Psoas muscle (tissue), 8 donors: Measurements from ENCODE around the gene S100A13. TPM values are rescaled to one million over a fixed set of nuclear protein-coding genes. Genes with fewer than 3 reads are reported as not detected.
"Not testable (repeated sequence)": the region's sequence is repeated elsewhere in the genome, so short reads cannot be mapped to it uniquely, and the experiment has no call there.

Experiments used
- ATAC-seq, 4 donors: fragments of 200-7000 bp; cut with Tn5 transposase; one replicate each; pipeline ENCODE4 v1.9.1; 2020; ENCODE audit warnings: moderate library complexity in 3 of 4, mild to moderate bottlenecking in 2 of 4
- DNase-seq, 2 donors: peaks; one replicate each; pipeline ENCODE4 v3.0.0-alpha.2; 2020
- H3K27ac ChIP-seq: fragments of 200-600 bp; one replicate; pipeline ENCODE4 v1.8.0; 2022
- H3K27me3 ChIP-seq, 3 donors: fragments of 200-600 bp in 1 of 3; one replicate each; pipeline versions ENCODE4 v1.6.1 to v1.8.0; 2013 to 2022; ENCODE audit warnings: low read length in 2 of 3, mild to moderate bottlenecking in 2 of 3, moderate library complexity in 1 of 3; ENCODE audit not compliant: insufficient read depth in 3 of 3
- H3K36me3 ChIP-seq, 2 donors: fragments of 200-600 bp in 1 of 2; one replicate each; pipeline versions ENCODE4 v1.6.1 to v1.8.0; 2013 to 2022; ENCODE audit warnings: low read depth in 1 of 2, mild to moderate bottlenecking in 1 of 2, moderate library complexity in 1 of 2; ENCODE audit not compliant: insufficient read depth in 1 of 2
- H3K4me1 ChIP-seq: fragments of 200-600 bp; one replicate; pipeline ENCODE4 v1.8.0; 2022
- H3K4me3 ChIP-seq: fragments of 200-600 bp; one replicate; pipeline ENCODE4 v1.8.0; 2022; ENCODE audit warnings: mild to moderate bottlenecking
- H3K9me3 ChIP-seq: fragments of 200-600 bp; one replicate; pipeline ENCODE4 v1.8.0; 2022
- CTCF ChIP-seq: fragments of 200-600 bp; IDR thresholded peaks from one replicate; pipeline ENCODE4 v1.8.0; 2022; ENCODE audit warnings: antibody characterized with exemption
- WGBS, 3 donors: extraction: QIAGEN DNeasy Blood & Tissue Kit; methylation state at CpG; one replicate each; pipeline versions ENCODE4 v1.1.6 to v1.1.7; 2013; 5-methylcytosine and 5-hydroxymethylcytosine counted together
- intact Hi-C, 2 donors: fragments of 100-400 bp; cut with DNase I; formaldehyde crosslinking; loops; one replicate each; pipeline versions ENCODE4 v1.11.0 to v1.14.2; 2022
- polyA plus RNA-seq, 3 donors: library from polyadenylated mRNA; stranded (reverse); fragments of 200-250 nt; gene quantifications; one replicate each; pipeline ENCODE4 v1.2.3, GENCODE V29; 2013
- total RNA-seq, 4 donors: library from RNA; stranded (reverse); fragmentation: NEBNext Ultra II Directional in 2 of 4; extraction: Animal tissue kit (Norgen Biotek cat#: 25700) in 2 of 4; gene quantifications; one replicate each; pipeline versions ENCODE4 v1.2.1 to v1.2.4, GENCODE V29; 2021 to 2023
- donor health status: healthy with polysubstance abuse.
- donor health status: DM: no; HTN: no; CAD: no; lungs with moderate emphysema.
- donor health status: Bipolar disorder and iron deficiency.
- donor health status: healthy.
- donor health status: DM: yes; HTN: yes; CAD: no.
- donor health status: DM: no; HTN: no; CAD: no.
- donor health status: DM: no; HTN: no; CAD: no.
- donor health status: DM: yes; HTN: yes; CAD: no.

S100A13 gene
- total and polyA plus RNA-seq, 7 donors, result 72.4 to 199 (median 113) TPM

- peaks cover 55% of the 10 kb centered on the region for H3K4me1 ChIP-seq
- peaks cover 17 to 50% of the 10 kb centered on the region in 2 donors for H3K36me3 ChIP-seq
- WGBS, 3 donors, result 68 to 84% (median 74%) methylated on average over 5 of the region's 5 CpGs
- no peaks in the 10 kb centered on the region for H3K27me3 ChIP-seq
- H3K27ac ChIP-seq, result peak overlapping the region; percentile 43
- peak in 1 of 4 donors; percentile 0 for ATAC-seq
- intact Hi-C loops, result no loop called here
- no peak for DNase-seq
- TF ChIP-seq CTCF, result no peak
- no peak overlapping the region for H3K4me3 ChIP-seq
- no peaks in the 10 kb centered on the region for H3K9me3 ChIP-seq
Observed at GRCh38 chr1:153646672-153647345, 19.5 kb upstream of the S100A13 start.

GRCh38 chr1:153643816-153644215 is 16.5 kb upstream of the S100A13 start:
- no peak for TF ChIP-seq CTCF
- Histone ChIP-seq H3K27ac (peak overlapping the region; percentile 100), H3K4me3 (no peak overlapping the region), H3K27me3 (no peaks in the 10 kb centered on the region), H3K9me3 (no peaks in the 10 kb centered on the region), H3K36me3 (peaks cover 26 to 80% of the 10 kb centered on the region in 2 donors), H3K4me1 (peaks cover 68% of the 10 kb centered on the region)
- ATAC-seq (no peak), DNase-seq (no peak)
- intact Hi-C loops, result no loop called here

GRCh38 chr1:153643100-153643499 is 15.8 kb upstream of the S100A13 start:
- DNase-seq (no peak), ATAC-seq (no peak)
- TF ChIP-seq CTCF, result no peak
- Histone ChIP-seq H3K27ac (peak overlapping the region; percentile 100), H3K9me3 (no peaks in the 10 kb centered on the region), H3K4me1 (peaks cover 70% of the 10 kb centered on the region), H3K27me3 (no peaks in the 10 kb centered on the region), H3K36me3 (peaks cover 29 to 87% of the 10 kb centered on the region in 2 donors), H3K4me3 (no peak overlapping the region)
- WGBS, 3 donors, result 88 to 90% (median 88%) methylated on average over 11 of the region's 11 CpGs
- intact Hi-C loops, result no loop called here

GRCh38 chr1:153642161-153642560 is 14.9 kb upstream of the S100A13 start:
- intact Hi-C loops, result no loop called here
- H3K4me1 ChIP-seq, result peaks cover 72% of the 10 kb centered on the region
- ATAC-seq, result no peak
- peak overlapping the region; percentile 100 for H3K27ac ChIP-seq
- H3K36me3 ChIP-seq, result peaks cover 31 to 97% of the 10 kb centered on the region in 2 donors
- TF ChIP-seq CTCF, result no peak
- 71 to 85% (median 72%) methylated on average over 11 of the region's 11 CpGs for WGBS, 3 donors
- H3K27me3 ChIP-seq, result no peaks in the 10 kb centered on the region
- no peak for DNase-seq
- peak overlapping the region; percentile 4 for H3K4me3 ChIP-seq
- H3K9me3 ChIP-seq, result no peaks in the 10 kb centered on the region

GRCh38 chr1:153640861-153641260 is 13.6 kb upstream of the S100A13 start:
- Histone ChIP-seq H3K9me3 (no peaks in the 10 kb centered on the region), H3K4me3 (peak overlapping the region; percentile 24), H3K4me1 (peaks cover 85% of the 10 kb centered on the region), H3K27me3 (no peaks in the 10 kb centered on the region), H3K27ac (peak overlapping the region; percentile 100), H3K36me3 (peaks cover 34 to 99% of the 10 kb centered on the region in 2 donors)
- DNase-seq (no peak), ATAC-seq (no peak)
- intact Hi-C loops, result loop anchor here in 1 of 2 donors (1.0 kb wide), 1 partner anchor 8 kb away; no protein-coding TSS in a partner anchor
- TF ChIP-seq CTCF, result no peak
- WGBS, 3 donors, result 52 to 72% (median 55%) methylated on average over 6 of the region's 6 CpGs

- not testable (repeated sequence) for ATAC-seq, DNase-seq, H3K4me3 ChIP-seq, H3K27me3 ChIP-seq, H3K9me3 ChIP-seq
- Histone ChIP-seq H3K27ac (peak overlapping the region; percentile 100), H3K36me3 (peaks cover 29 to 94% of the 10 kb centered on the region in 2 donors), H3K4me1 (peaks cover 85% of the 10 kb centered on the region)
- WGBS, 3 donors, result 50 to 80% (median 61%) methylated on average over 5 of the region's 5 CpGs
- intact Hi-C loops, result loop anchor here in 1 of 2 donors (1.0 kb wide), 1 partner anchor 9 kb away; no protein-coding TSS in a partner anchor
Observed at GRCh38 chr1:153640213-153640612, 12.9 kb upstream of the S100A13 start.
